GM21381 (cell line): ENCODE measurements around the gene SPINK5.
"Not testable (repeated sequence)": the region's sequence is repeated elsewhere in the genome, so short reads cannot be mapped to it uniquely, and the experiment has no call there.

Experiments used
- ATAC-seq: cut with Tn5 transposase; IDR thresholded peaks from one replicate; pipeline ENCODE4 v1.9.1; 2021; ENCODE audit warnings: mild to moderate bottlenecking, moderate library complexity; ENCODE audit not compliant: unreplicated experiment

SPINK5 gene, protein sequence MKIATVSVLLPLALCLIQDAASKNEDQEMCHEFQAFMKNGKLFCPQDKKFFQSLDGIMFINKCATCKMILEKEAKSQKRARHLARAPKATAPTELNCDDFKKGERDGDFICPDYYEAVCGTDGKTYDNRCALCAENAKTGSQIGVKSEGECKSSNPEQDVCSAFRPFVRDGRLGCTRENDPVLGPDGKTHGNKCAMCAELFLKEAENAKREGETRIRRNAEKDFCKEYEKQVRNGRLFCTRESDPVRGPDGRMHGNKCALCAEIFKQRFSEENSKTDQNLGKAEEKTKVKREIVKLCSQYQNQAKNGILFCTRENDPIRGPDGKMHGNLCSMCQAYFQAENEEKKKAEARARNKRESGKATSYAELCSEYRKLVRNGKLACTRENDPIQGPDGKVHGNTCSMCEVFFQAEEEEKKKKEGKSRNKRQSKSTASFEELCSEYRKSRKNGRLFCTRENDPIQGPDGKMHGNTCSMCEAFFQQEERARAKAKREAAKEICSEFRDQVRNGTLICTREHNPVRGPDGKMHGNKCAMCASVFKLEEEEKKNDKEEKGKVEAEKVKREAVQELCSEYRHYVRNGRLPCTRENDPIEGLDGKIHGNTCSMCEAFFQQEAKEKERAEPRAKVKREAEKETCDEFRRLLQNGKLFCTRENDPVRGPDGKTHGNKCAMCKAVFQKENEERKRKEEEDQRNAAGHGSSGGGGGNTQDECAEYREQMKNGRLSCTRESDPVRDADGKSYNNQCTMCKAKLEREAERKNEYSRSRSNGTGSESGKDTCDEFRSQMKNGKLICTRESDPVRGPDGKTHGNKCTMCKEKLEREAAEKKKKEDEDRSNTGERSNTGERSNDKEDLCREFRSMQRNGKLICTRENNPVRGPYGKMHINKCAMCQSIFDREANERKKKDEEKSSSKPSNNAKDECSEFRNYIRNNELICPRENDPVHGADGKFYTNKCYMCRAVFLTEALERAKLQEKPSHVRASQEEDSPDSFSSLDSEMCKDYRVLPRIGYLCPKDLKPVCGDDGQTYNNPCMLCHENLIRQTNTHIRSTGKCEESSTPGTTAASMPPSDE

DNA sequence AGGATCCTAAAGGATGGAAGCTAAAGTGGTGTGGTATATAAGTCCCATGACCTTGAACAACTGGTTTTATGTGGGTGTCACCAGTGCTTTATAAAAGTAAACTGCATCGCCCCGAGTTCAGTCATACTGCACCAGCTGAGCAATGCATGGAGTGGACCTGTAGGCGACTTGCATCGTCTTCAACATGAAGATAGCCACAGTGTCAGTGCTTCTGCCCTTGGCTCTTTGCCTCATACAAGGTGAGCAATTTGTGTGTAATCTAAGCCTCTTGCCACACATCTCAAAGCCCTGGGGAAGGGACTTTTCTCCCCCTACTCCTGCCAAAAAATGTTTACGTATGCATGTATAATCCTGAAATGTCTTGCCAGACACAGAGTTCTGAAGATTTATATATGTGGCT, at the start of gene SPINK5:
Gene SPINK5, plus strand, starts transcription at position 120 of the 400 bp plus-strand sequence. Its CDS starts 65 bp downstream, at position 185.
- no peak for ATAC-seq

DNA sequence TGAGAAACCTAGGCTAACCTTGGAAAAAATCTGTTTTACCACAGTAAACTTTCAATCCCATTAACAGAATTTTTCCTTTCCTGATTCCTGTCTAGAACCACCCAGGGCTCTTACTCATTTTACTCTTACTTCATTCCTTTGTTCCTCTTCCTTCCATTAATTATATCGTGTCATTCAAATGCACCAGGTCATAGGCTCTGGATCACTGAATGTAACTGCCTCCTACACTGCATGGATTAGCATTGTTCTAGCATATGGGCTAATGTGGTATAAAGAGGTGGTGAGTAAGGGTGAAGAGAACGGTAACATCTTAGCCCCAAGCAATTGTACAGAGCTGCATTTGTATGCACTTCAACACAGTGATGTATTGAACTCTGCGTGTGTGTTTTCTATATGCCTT, 49.5 kb upstream of the SPINK5 start:
- no peak for ATAC-seq

DNA sequence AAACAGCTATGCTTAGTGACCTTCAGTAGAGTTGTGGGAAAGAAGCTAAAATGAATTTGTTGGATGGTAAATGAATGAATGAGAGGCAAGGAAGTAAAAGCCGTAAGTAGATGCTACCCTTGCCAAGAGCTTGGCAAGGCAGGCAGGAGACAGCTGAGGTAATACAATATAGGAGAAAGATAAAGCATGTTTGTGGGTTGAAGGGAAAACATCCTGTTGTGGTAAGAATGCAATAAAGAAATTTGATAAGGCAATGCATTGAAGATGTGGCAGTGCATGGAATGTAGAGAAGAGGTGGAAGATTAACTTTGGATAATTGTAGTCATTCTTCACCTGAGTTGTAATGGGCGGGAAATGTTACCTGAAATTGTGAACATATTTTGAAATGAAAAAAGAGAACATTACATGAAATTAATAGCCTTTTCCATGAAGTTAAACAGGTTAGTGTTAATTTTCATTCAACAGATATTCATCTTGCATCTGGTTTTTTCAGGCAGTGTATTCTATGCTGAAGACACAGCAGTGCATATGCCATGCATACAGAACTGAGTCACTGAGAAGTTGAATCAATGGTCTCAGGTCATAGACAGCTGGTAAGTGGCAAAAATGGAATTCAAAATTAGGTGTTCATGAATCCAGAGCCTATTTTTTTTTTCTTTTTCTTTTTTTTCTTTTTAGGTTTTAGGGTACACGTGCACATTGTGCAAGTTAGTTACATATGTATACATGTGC, 43.4 kb upstream of the SPINK5 start:
- no peak for ATAC-seq

DNA sequence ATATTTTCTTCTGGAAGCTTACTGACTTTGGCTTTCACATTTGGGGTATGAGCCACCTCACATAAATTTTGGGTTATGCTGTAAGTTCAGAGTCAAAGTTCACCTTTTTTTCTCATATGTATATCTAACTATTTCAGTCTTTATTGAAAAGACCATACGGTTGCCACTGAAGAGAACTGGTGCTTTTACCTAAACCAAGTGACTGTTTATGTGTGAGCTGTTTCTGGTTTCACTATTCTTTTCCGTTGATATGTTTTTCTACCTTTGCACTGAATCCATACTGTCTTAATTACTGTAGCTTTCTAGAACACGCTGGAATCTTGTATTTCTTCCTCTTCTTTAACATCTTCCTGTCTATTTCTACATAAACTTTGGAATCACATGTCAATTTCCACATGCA, 36.3 kb upstream of the SPINK5 start:
- ATAC-seq = no peak

DNA sequence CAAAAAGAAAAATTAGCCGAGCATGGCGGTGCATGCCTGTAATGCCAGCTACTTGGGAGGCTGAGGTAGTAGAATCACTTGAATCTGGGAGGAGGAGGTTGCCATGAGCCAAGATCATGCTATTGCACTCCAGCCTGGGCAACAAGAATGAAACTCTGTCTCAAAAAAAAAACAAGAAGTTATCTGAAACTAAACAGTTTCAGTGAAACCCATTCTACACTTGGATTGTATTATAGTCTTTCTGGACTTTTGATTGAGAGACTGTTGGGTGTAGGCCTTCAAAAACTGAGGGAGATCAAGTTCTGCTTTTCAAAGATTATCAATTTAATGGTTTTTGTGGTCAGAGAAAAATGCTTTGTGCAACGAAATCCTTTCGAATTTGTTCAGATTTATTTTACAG, 34.6 kb upstream of the SPINK5 start:
- no peak for ATAC-seq

DNA sequence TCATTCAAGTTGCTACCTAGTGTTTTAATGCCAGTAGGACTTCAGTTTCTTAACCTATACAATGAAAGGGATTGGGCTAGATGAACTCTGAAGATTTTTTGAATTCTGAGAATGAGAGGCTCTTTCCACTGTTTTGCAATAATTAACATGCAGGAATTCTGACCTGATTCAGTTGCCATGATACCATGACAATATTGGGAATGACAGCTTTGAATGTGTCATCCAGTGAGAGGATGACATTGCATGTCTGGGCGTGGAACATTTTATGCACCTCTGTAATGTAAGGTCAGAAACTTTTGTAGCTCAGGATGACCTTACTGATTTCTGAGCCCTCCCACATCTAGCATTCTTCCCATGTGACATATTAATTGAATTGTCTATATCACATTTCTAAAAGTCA, 30.6 kb upstream of the SPINK5 start:
- no peak for ATAC-seq

DNA sequence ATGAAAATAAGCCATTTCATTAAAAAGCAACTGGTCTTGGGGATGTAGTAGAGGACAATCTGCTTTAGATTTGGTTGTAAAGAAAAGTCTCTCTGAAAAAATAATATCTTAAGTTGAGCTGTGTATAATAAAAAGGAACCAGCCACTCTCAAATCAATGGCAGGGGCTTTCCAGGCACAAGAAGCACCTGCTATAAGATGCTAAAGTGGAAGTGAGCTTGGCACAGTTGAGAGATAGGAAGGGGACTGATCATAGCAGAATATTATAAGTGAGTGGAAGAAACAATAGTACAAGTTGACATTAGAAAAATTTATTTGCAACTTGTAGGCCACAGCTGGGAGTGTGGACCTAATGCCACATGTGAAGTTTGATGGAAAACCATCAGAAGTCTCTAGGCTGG, 28.1 kb upstream of the SPINK5 start:
- ATAC-seq = no peak

DNA sequence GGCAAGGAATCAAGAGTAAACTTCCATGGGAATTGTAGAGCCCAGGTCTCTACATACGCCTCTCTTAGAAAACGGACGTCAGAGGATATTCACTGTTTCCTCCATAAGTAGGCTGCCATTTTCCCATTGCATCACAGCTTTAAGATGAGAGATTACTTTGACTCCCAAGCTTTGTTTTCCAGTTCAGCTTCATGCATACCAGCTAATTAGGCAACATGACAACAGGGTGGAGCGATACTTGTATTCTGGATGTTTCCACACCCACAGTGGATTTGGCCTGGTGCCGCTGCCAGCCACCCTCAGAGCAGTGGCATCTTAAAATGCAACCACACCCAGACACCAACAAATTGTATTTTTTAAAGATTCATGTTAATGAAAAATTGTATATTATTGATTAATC, 20.9 kb upstream of the SPINK5 start:
- no peak for ATAC-seq

DNA sequence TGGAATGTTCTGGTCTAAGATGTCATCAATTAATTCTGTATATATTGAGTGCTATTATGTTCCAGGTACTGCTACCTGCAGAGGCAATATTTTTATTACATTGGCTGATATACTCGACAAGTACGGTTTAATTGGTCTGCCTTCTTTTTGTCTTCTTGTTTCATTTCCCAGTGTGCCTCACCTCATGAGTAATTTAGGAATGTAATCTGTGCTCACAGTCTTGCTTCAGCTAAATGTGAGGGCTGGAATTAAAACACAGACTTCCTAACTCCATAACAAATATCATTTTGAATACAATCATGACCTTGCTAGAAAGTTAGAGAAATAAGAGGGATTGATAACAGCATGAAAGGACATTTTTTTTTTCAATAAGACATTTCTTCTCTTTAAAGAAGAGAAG, 20.1 kb upstream of the SPINK5 start:
- ATAC-seq = no peak

DNA sequence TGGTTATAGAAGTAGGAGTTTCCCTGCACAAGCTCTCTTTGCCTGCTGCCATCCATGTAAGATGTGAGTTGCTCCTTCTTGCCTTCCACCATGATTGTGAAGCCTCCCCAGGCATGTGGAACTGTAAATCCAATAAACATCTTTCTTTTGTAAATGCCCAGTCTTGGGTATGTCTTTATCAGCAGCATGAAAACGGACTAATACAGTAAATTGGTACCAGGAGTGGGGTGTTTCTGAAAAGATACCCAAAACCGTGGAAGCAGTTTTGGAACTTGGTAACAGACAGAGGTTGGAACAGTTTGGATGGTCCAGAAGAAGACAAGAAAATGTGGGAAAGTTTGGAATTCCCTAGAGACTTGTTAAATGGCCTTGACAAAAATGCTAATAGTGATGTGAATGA, 8.6 kb upstream of the SPINK5 start:
- not testable (repeated sequence) for ATAC-seq

DNA sequence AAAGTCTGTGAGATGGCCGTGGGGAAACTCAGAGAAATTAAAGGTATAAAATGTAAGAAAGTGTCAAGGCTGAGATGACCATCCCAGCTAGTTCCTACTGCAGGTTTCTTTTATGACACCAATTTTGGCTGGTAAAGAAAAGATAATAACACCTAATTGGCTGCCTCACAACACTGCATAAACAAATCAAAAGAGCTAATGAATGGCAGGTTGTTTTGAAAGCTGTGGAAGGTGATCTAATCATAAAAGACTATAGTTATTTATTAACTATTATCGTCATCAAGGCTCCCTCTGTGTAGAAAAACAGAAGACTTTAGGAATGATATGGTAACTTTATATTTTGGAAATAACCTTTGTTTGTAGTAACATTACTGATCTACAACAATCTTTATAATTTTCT, 3.5 kb upstream of the SPINK5 start:
- ATAC-seq = no peak

DNA sequence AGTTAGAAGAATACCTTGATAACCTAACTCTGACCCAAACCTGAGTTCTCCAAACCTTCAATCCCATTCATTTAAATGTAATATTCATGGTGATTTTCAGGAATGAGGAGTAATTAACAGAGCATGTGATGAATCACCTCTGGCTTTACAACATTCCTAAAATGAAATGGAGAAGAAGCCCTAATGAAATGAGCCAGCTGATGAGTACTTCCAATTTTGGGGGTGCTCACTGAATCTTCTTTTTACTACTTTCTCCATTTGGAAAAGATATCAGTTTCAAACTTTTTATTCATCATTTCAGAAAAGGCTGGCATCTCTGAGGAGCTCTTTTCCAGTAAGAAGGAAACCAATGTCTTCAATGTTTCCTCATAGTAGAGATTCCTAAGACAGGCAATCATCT, 2.9 kb upstream of the SPINK5 start:
- no peak for ATAC-seq

DNA sequence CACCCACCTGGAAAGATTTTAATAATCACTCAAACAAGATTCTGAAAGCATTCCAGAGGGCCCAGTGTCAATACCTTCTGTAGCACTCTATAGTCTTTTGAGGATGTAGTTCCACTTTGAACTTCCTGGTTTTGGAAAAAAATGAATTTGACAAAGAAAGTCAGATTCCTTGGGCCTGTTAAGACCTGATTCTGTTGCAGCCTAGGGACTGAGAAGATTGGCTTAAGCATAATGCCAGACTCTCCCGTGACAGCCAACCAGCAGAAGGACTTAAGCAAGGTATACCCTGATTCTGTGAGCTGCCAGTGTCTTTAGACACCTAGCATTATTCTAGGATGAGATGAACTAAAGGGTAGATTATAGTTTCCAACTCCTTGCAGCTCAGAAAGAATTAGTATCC, 6.8 kb downstream of the SPINK5 start:
- no peak for ATAC-seq

DNA sequence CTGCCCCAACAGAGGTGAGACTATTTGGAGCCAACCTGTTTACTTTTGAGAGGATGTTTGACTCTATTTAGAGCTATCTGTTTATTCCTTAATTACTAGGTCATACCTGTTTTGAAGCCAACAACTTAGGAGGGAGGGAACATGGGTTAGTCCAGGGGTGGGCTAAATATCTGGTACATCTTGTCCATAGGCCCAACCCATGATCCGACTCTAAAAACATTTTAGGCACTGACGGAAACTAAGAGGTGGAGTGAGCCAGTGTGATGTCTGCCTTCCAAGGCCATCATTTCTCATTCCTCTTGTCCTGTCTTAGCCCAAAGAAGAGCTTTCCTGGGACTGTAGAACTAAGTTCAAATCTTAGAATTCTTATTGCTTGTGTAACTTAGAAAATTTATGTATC, 8.4 kb downstream of the SPINK5 start:
- ATAC-seq = no peak

DNA sequence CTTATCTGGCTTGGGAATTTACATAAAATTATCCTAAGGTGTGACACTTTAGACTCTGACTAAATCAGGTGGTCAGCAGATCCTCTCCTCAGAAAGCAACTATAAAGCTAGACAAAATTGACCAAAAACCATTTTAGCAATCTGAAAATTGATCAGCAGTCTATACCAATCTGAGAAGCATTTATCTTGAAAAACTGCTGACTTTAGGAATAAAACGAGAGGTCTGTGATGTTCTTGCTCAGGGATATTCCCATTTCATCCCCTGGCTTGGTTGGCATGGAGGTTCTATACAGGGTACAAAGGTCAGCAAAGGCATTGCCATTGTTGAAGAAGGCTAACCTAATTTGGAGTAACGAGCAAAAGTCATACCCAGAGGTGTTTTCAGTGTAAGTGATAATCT, 11.7 kb downstream of the SPINK5 start:
- no peak for ATAC-seq

DNA sequence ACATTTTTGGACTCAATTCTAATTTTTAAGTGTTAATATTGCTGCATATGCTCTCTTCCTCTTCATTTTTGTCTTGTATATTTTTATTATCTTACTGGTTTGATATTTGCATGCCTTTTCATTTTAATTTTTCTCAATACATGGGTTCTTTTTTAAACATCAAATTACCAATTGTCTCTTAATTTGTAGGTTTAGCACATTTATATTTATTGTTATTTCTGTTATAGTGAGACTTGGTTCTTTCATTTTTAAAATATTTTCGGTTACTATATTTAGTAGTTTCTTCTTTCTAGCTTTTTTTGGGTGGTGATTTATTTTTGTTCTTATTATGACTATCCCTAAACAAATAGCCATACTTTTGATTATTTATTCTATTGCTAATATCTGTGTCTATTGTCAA, 19.4 kb downstream of the SPINK5 start:
- no peak for ATAC-seq

DNA sequence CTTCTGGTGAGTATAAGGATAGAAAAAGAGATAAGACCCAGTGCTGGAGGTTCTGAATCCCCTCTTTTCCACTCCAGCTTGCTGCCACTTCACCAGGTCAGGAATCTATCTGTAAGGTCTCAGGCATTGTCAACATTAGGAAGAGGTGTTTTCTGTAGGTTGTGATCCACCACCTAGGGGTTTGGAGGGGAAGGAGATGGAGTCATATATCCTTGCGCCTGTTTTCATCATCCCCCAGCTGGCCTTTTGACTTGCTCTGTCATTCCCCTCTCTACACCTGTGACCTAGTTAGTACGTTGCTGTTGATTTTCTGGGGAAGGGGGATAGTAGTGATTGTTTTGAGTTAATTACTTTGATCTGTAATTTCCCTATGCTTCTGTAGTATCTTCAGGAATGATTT, 20.5 kb downstream of the SPINK5 start:
- no peak for ATAC-seq

DNA sequence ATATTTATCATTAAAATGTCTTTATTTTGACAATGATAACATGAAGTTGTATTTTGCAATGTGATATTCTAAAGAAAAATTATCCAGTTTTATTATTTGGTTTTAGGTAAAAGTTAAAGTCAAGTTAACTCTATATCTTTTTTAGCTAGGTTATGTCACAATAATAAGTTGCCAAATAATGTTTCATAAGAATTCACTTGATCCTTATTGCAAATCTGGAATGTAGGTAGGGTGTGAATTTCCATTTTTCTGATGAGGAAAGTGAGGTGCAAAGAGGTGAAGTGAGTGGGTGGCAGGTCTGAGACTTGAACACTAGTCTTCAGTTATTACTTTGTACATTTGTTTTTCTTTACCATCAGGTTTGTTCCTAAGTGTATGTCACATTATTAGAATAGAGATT, 21.5 kb downstream of the SPINK5 start:
- no peak for ATAC-seq

DNA sequence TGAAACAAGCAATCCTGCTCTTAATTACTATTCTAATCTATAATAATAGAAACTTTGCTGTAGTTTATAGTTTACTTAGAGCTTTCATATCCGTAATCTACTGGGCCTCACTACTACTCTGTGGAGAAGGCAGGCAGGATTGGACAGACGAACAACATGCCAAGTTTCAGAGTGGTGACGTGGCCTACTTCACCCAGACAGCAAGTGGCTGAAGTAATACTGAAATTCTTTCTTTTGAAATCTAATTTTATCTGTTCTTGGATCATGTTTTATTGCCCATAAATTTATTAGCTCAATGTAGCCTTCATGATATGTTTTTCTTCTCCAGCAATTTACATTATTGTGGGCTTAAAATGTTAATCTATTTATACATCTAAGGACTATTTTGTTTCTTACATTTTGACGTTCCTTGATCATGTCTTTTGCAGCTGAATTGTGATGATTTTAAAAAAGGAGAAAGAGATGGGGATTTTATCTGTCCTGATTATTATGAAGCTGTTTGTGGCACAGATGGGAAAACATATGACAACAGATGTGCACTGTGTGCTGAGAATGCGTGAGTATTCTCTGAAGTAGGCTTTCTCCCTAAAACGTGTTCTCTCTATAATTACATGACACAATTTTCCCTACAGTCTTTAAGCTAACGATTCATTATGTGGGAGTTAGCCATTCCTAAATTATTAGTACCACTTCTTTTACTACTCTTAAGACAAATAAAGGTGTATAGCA, 22.4 kb downstream of the SPINK5 start:
- ATAC-seq = no peak

DNA sequence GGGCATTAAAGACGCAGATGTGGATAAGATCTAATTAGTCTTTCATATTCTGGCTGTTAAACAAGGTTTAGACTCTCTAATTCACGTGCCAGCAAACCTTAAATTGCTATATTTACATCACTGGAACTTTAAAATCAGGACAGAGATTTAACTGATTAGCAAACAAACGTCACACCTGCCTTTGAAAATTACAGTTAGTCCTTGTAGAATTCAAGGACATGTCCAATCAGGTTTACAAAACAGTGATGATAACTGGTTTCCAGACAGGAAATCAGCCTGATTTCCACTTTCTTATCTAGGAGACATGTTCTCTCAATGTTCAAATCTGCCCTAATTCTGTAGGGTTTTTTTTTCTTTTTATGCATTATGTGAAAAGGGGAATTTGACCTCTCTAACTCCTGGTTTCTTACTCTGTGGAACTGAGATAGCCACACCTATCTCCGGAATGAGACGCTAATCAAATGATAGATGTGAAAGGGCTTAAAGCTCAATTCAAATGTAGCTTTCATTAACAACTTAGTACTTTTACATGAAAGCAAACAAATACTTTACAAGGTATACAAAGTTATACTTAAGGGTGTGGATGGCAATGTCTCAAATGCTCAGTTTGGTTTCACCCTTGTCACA, 26.5 kb downstream of the SPINK5 start:
- no peak for ATAC-seq
